GM12875 (cell line): ENCODE results near the gene SLC10A7.
A peak's percentile ranks its signal among the peaks of the same experiment; 100 is the strongest.

ENCODE experiments used
- H3K4me3 ChIP-seq: one replicate; pipeline ENCODE4 v1.5.1; 2011; ENCODE audit warnings: low read depth, low read length, control low read depth
- TF ChIP-seq, protein P1 (sequence below): IDR thresholded peaks from 2 replicates; pipeline ENCODE4 v1.5.1; 2011; ENCODE audit warnings: low read depth, mild to moderate bottlenecking, control low read depth, inconsistent platforms, low read length, moderate library complexity, borderline replicate concordance; ENCODE audit not compliant: insufficient read depth

The SLC10A7 gene

DNA sequence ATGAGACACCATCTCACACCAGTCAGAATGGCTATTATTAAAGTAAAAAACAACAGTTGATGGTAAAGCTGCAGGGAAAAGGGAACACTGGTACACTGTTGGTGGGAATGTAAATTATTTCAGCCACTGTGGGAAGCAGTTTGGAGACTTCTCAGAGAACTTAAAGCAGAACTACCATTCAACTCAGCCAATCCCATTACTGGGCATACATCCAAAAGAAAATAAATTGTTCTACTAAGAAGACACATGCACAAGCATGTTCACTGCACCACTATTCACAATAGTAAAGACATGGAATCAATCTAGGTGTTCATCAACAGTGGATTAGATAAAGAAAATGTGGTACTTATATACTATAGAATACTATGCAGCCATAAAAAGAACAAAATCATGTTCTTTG lies 172.4 kb downstream of the SLC10A7 start:
- no peak overlapping the region for H3K4me3 ChIP-seq
- TF ChIP-seq, protein P1, sequence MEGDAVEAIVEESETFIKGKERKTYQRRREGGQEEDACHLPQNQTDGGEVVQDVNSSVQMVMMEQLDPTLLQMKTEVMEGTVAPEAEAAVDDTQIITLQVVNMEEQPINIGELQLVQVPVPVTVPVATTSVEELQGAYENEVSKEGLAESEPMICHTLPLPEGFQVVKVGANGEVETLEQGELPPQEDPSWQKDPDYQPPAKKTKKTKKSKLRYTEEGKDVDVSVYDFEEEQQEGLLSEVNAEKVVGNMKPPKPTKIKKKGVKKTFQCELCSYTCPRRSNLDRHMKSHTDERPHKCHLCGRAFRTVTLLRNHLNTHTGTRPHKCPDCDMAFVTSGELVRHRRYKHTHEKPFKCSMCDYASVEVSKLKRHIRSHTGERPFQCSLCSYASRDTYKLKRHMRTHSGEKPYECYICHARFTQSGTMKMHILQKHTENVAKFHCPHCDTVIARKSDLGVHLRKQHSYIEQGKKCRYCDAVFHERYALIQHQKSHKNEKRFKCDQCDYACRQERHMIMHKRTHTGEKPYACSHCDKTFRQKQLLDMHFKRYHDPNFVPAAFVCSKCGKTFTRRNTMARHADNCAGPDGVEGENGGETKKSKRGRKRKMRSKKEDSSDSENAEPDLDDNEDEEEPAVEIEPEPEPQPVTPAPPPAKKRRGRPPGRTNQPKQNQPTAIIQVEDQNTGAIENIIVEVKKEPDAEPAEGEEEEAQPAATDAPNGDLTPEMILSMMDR = no peak

DNA sequence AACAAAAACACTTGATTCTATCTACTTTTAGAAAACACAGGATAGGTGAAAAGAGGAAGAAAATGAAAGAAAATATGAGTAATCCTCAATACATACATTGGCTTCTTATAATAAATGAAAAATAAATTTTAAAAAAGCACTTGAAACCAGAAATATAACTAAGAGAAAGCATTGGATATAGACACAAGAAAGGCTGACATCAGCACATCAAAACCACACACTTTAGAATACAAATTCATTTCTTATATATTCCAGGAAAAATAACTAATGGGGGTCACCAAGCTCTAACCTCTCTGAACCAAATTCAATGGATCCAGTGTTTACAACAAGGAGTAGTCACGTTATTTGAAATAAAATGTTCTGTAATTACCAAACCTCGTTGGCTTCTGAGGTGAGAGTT lies 173.9 kb downstream of the SLC10A7 start:
- TF ChIP-seq, protein P1 = no peak
- no peak overlapping the region for H3K4me3 ChIP-seq

DNA sequence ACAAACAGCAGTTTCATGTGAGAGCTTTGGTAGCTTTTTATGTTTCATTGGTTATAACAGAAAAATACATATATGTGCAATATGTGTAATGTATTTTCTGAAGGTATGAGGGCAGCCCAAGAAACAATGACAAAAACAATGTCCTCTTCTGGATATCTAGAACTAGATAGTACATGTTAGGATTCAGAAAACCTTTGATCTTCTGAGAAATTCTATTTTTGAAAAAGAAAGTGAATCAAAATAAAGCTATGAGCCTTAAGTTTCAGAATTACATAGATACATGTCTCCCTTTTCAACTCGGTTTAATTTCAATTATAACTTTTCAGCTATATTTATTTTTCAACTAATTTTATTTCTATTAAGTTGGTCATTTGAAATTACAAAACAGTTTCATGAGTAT lies 175.5 kb downstream of the SLC10A7 start:
- TF ChIP-seq, protein P1 = no peak
- H3K4me3 ChIP-seq = no peak overlapping the region

DNA sequence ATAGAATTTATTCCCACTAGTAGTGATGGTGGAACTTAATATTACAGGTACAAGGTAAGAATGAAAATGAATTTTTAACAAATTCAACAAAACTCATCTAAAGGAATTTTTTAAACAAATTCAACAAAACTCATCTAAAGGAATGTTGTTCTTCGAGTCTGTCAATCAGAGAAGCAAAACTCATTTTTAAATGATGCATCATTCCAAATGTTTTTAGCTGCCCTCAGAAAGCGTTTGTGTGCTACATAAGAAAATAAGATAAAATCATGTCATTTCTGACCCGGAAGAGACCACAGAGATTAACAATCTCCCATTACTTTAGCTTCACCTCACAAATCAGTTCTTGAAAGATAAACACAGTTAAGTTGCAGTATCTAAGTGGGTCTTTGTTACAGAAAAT lies 178.0 kb downstream of the SLC10A7 start:
- TF ChIP-seq, protein P1 = no peak

DNA sequence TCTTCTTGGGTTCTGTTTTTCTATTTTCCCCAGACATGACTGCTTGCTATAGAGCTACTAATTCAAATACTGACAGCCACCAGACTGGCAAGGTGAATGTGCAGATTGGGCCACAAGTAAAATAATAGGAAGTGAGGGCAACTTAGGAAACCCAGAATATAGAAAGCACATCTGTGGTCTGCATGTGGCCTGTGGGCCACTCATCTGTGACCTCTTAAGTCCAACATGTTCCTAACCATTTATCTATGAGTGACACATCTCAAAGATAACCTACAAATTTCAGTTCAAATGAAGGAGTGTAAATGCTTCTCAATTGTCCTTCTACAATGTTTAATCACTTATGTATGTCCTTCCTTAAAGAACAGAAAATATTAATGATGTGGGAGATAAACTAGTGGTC lies 178.5 kb downstream of the SLC10A7 start:
- TF ChIP-seq, protein P1 = no peak
- no peak overlapping the region for H3K4me3 ChIP-seq

More for the DNA sequence above, 178.0 kb downstream of the SLC10A7 start:
- H3K4me3 ChIP-seq = no peak overlapping the region

DNA sequence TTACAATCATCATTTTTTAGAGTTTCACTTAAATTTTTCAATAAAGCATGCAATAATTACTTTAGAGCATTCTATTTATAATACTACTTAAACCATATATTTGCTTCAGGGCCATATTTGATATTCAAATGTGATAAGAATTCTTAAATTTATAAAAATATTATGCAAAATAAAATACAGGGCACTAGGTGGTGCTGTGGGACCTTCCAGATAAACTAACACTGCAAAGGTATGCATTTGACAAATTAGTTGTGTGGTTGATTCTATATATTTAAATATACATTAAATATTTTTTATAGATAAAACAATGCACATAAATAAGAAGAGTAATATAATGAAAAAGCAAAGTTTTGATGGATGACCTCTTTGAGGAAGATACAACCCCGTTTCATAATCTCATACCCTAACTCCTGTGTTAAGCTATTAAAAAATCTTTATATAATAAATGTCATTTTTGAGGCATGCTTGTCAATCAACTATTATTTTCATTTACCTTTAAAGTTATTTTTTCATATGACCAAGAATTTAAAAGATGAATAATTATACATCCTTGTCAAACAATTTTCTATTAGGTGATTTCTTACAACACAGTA lies 179.0 kb downstream of the SLC10A7 start:
- TF ChIP-seq, protein P1 = no peak

DNA sequence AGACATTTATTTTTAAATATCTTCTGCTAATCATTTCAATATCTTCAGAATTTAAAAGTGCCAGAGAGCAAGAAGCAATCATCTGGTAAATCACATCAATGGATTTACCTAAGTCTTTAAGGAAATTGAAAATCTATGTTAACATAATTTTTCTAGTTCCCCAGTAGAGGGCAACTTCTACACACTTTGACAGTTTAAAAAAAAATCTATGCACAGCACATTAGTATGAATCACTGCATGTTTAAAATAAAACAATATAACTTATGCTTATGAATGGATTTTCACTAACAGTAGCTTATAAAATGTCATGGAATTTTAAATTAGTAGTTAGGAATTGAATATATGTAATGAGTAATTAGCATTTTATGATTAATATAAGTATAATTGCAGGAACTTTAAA lies 180.9 kb downstream of the SLC10A7 start:
- H3K4me3 ChIP-seq = no peak overlapping the region
- TF ChIP-seq, protein P1 = 0 out of 2 replicates have a peak, but pooled peaks have one; percentile 11

More for the DNA sequence above, 179.0 kb downstream of the SLC10A7 start:
- H3K4me3 ChIP-seq = no peak overlapping the region
